NCI-H1930 (cell line): ENCODE measurements around the gene MOAP1.
"Not testable (repeated sequence)": the region's sequence is repeated elsewhere in the genome, so short reads cannot be mapped to it uniquely, and the experiment has no call there.

ENCODE experiments used
- DNase-seq, 2 experiments: peaks; one replicate each; lab custom pipeline; 2025; lab: John Stamatoyannopoulos, UW

MOAP1 gene

DNA sequence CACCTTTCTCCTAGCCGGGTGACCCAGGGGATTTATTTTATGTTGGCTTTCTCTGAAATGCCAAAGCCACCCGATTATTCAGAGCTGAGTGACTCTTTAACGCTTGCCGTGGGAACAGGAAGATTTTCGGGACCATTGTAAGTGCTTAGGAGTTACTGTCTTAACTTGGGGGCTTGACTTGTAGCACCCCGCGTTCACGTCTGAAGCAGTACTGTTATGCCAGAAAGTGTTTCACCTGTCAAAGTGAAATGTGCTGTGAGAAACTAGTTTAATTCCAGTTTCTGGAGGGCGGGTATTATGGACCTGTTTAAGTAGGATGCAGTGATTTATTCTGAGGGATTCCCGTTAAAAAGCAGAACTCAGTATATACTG, 638 bp upstream of the MOAP1 start:
- no peak for DNase-seq

- DNase-seq: no peak
Measured at GRCh38 chr14:93183596-93184317, 940 bp downstream of the MOAP1 start.

- no peak for DNase-seq
Measured at GRCh38 chr14:93175492-93175891, 9.2 kb downstream of the MOAP1 start.

GRCh38 chr14:93174731-93175130, 10.0 kb downstream of the MOAP1 start:
- not testable (repeated sequence) for DNase-seq

GRCh38 chr14:93173943-93174395, 10.7 kb downstream of the MOAP1 start:
- no peak for DNase-seq

DNA sequence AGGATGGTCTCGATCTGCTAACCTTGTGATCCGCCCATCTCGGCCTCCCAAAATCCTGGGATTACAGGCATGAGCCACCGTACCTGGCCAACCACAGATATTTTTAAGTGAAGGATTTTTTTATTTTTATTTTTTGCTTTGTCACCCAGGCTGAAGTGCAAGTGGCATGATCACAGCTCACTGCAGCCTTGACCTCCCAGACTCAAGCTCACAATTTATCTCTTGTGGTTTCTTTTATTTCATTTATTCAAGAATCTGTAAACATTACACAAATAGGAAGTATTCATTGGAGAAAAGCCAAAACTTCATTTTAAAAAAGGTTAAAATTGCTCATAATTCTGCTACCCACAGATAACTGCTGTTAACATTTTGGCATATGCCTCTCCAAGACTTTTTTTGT, 13.3 kb downstream of the MOAP1 start:
- DNase-seq: no peak

- DNase-seq: not testable (repeated sequence)
Measured at GRCh38 chr14:93170141-93170540, 14.6 kb downstream of the MOAP1 start.

GRCh38 chr14:93169619-93170018, 15.1 kb downstream of the MOAP1 start:
- not testable (repeated sequence) for DNase-seq

DNA sequence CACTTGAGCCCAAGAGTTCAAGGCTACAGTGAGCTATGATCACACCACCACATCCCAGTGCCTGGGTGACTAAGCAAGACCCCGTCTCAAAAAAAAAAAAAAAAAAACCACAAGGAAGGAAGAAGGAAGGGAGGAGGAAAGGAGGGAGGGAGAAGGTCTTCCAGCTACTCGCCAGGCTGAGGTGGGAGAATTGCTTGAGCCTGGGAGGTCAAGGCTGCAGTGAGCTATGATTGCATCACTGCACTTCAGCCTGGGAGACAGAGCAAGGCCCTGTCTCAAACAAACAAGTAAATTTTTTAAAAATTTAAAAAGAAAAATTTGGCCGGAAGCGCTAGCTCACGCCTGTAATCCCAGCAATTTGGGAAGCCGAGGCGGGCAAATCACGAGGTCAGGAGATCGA, 16.1 kb downstream of the MOAP1 start:
- not testable (repeated sequence) for DNase-seq

DNA sequence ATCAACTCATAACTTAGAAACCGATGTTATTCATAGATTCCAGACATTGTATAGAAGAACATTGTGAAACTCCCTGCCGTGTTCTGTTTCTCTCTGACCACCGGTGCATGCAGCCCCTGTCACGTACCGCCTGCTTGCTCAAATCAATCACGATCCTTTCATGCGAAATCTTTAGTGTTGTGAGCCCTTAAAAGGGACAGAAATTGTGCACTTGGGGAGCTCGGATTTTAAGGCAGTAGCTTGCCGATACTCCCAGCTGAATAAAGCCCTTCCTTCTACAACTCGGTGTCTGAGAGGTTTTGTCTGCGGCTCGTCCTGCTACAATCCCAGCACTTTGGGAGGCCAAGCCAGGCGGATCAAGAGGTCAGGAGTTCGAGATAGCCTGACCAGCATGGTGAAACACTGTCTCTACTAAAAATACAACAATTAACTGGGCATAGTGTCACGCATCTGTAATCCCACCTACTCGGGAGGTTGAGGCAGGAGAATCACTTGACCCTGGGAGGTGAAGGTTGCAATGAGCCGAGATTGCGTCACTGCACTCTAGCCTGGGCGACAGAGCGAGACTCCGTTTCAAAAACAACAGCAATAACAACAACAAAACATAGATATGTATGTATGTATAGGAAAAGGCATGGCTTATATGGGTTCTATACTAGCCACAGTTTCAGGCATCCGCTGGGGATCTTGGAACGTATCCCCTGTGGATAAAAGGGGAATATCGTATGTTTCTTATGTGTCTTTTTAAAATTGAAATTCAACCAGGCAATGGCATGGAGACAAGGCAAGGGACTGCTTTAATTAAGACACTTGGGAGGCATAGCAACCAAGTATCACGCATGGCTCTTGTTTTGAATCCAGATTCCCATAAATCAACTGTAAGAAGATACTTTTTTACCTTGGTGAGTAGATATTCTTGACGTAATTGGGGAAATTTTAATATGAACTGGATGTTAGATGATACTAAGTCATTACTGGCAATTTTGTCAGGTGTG, 19.1 kb downstream of the MOAP1 start:
- not testable (repeated sequence) for DNase-seq

DNA sequence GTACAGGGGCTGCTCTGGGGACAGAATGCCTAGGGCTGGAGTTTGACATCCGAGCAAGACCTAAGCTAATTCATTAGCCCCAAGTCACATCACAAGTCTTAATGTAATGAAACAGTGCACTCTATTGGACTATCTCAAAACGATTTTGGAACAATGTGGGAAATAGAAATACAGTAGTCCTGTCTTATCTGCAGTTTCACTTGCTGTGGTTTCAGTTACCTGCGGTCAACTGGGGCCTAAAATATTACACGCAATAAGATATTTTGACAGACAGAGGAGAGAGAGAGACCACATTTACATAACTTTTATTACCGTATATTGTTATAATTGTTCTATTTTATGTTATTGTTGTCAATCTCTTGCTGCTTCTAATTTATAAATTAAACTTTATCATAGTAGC, 21.1 kb downstream of the MOAP1 start:
- no peak for DNase-seq

- DNase-seq: no peak
Measured at GRCh38 chr14:93161411-93161940, 23.2 kb downstream of the MOAP1 start.

GRCh38 chr14:93160353-93160801, 24.3 kb downstream of the MOAP1 start:
- DNase-seq: no peak

- not testable (repeated sequence) for DNase-seq
Measured at GRCh38 chr14:93159625-93160352, 24.9 kb downstream of the MOAP1 start.

GRCh38 chr14:93158349-93158748, 26.3 kb downstream of the MOAP1 start:
- not testable (repeated sequence) for DNase-seq

DNA sequence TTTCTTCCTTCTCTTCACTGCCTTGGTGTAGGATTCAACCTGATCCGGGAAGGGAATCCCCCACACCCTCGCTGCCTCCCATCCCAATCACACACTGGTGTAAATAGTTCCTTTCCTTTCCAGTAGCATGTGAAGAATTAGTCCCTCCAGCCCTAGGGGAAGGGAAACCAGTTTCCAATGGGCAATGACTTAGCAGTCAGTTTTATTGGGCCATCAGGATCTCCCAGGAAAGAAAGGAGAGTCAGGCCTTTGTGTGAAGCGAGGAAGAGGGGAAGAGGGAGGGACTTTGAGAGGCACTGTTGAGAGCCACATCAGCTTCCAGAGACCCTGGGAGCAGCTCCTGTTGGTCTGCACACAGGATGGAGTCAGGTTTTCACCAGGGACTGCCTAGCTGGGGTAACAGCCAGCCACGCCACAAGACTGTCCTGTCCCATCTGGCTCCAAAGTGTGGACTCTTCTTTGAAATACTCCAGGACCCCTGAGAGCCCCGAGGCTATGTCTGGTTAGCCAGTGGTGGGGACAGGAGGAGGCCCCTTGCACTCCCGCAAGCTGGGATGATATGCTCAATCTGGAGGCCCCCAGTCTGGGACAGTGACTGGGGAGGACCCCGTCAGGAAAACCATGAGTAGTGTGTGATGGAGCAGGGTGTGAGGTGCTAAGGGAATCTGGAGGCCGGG, 27.9 kb downstream of the MOAP1 start:
- no peak for DNase-seq

GRCh38 chr14:93155667-93156066, 29.0 kb downstream of the MOAP1 start:
- no peak for DNase-seq

GRCh38 chr14:93153121-93153520, 31.6 kb downstream of the MOAP1 start:
- no peak for DNase-seq

DNA sequence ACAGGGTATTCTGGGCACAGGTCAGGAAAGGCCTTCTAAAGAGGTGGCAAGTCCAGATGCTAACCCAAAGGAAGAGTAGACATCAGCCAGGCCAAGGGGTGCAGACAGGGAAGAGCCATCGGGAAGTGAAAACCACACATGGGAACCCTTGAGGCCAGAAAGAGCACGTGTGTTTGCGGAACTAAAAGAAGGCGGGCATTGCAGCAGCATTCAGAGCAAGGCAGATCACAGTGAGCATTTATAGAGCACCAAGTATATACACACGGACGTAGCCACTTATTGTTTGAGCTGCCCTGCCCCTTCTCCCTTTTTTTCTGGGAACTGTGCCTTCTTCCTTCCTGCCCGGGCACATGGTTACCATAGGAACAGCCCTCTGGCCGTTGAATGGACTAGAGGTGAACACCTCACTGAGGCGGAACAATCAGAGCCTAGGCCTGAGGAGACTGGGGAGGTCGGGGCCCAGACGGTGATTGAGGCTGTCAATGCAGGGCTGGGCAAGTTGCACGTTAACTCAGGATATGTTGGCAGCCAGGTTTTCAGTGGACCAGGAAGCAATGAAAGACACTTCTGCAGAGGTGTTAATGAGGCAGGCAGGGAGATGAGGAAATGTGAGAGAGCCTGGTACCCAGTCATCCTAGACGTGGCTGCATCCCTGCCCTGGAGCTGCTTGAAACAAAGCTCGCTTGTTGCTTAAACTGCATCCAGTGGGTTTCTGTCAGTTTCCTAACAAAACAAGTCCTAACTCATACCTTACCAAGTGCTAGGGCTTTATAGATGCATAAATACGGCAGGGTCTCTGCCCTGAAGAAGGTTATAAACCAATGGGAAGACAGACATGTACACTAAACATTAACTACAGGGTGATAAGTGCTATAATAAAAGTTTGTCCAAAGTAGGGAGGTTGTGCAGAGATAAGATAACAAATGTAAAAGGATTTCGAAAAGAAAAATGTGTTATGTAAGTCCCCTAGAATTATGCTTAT, 34.2 kb downstream of the MOAP1 start:
- no peak for DNase-seq

DNA sequence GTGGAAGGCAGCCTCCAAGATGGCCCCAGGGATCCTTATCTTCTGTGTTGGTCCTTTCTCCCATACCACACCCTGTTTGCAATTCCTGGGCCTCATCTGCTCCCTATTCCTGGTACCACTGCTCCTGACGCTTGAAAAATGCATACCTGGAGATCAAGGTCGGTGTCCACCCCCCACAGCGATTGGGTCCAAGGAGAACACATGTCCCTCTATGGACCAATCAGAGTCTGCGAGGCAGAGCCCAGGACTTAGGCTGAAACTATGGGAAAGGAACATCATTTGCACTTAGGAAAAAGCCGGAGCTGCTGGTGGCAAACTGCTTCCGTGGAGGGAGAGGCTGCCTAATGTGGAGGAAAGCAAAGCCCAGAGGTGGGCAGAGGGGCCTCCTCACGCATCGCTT, 35.7 kb downstream of the MOAP1 start:
- DNase-seq: no peak
